WTC11 (cell line): ENCODE measurements around the gene AKAP10. TPM values are rescaled to one million over a fixed set of nuclear protein-coding genes. Genes with fewer than 3 reads are reported as not detected.

Experiments
- AFF4 ChIP-seq: sonication (generic); formaldehyde crosslinking; IDR thresholded peaks from 2 replicates; pipeline ENCODE4 v1.8.1; 2023; ENCODE audit warnings: mild to moderate bottlenecking, missing genetic modification reagents, borderline replicate concordance
- AR ChIP-seq: fragments of 250-450 bp; sonication (Bioruptor Pico); IDR thresholded peaks from 2 replicates; pipeline ENCODE4 v1.9.0; 2021; ENCODE audit warnings: mild to moderate bottlenecking
- ATF1 ChIP-seq: sonication (generic); formaldehyde crosslinking; IDR thresholded peaks from 2 replicates; pipeline ENCODE4 v1.8.1; 2023; ENCODE audit warnings: mild to moderate bottlenecking, moderate library complexity, missing genetic modification reagents
- CREM ChIP-seq: sonication (generic); formaldehyde crosslinking; IDR thresholded peaks from 2 replicates; pipeline ENCODE4 v1.8.1; 2022; ENCODE audit warnings: mild to moderate bottlenecking, missing genetic modification reagents, moderate library complexity
- ERG ChIP-seq: fragments of 250-450 bp; sonication (Bioruptor Pico); IDR thresholded peaks from 2 replicates; pipeline ENCODE4 v1.8.0; 2021; ENCODE audit warnings: mild to moderate bottlenecking
- FOXK1 ChIP-seq: sonication (generic); formaldehyde crosslinking; IDR thresholded peaks from 2 replicates; pipeline ENCODE4 v1.8.0; 2022; ENCODE audit warnings: mild to moderate bottlenecking, moderate library complexity, missing genetic modification reagents
- GTF2I ChIP-seq: fragments of 250-450 bp; sonication (Bioruptor Pico); conservative IDR thresholded peaks from 2 replicates; pipeline ENCODE4 v1.4.0; 2021; ENCODE audit warnings: mild to moderate bottlenecking
- JAZF1 ChIP-seq: fragments of 250-450 bp; sonication (Bioruptor Pico); IDR thresholded peaks from 2 replicates; pipeline ENCODE4 v1.9.0; 2021; ENCODE audit warnings: moderate library complexity, mild to moderate bottlenecking, inconsistent platforms
- MAX ChIP-seq: sonication (generic); formaldehyde crosslinking; IDR thresholded peaks from 2 replicates; pipeline ENCODE4 v1.8.0; 2022; ENCODE audit warnings: mild to moderate bottlenecking, missing genetic modification reagents
- NFATC4 ChIP-seq: fragments of 250-450 bp; sonication (Bioruptor Pico); IDR thresholded peaks from 2 replicates; pipeline ENCODE4 v1.9.0; 2021; ENCODE audit warnings: mild to moderate bottlenecking
- OVOL2 ChIP-seq: fragments of 250-450 bp; sonication (Bioruptor Pico); IDR thresholded peaks from 2 replicates; pipeline ENCODE4 v1.9.0; 2021; ENCODE audit warnings: mild to moderate bottlenecking, borderline replicate concordance
- SMAD3 ChIP-seq: sonication (generic); formaldehyde crosslinking; IDR thresholded peaks from 2 replicates; pipeline ENCODE4 v1.8.0; 2022; ENCODE audit warnings: missing genetic modification reagents, mild to moderate bottlenecking, borderline replicate concordance
- SOX15 ChIP-seq: fragments of 250-450 bp; sonication (Bioruptor Pico); IDR thresholded peaks from 2 replicates; pipeline ENCODE4 v1.9.0; 2021; ENCODE audit warnings: mild to moderate bottlenecking
- SP1 ChIP-seq: sonication (generic); formaldehyde crosslinking; conservative IDR thresholded peaks from 2 replicates; pipeline ENCODE4 v1.8.1; 2022; ENCODE audit warnings: missing genetic modification reagents
- TCF7 ChIP-seq: sonication (generic); formaldehyde crosslinking; IDR thresholded peaks from 2 replicates; pipeline ENCODE4 v1.8.0; 2022; ENCODE audit warnings: mild to moderate bottlenecking, low read depth, missing genetic modification reagents, moderate library complexity
- TEAD1 ChIP-seq: sonication (generic); formaldehyde crosslinking; IDR thresholded peaks from 2 replicates; pipeline ENCODE4 v1.8.0; 2022; ENCODE audit warnings: mild to moderate bottlenecking, missing genetic modification reagents
- ZNF138 ChIP-seq: sonication (generic); formaldehyde crosslinking; conservative IDR thresholded peaks from 2 replicates; pipeline ENCODE4 v1.8.1; 2022; ENCODE audit warnings: mild to moderate bottlenecking, moderate library complexity, missing genetic modification reagents
- ZNF423 ChIP-seq: fragments of 250-450 bp; sonication (Bioruptor Pico); IDR thresholded peaks from 2 replicates; pipeline ENCODE4 v2.1.2; 2022; ENCODE audit warnings: mild to moderate bottlenecking, moderate library complexity
- total RNA-seq: library from RNA; stranded (reverse); gene quantifications from 3 replicates; pipeline ENCODE4 v1.2.3, GENCODE V29; 2021
- TF ChIP-seq, protein P1 (sequence below): fragments of 200-600 bp; IDR thresholded peaks from 2 replicates; pipeline ENCODE4 v1.8.0; 2022; ENCODE audit warnings: antibody characterized with exemption
- TF ChIP-seq, protein P2 (sequence below): sonication (generic); formaldehyde crosslinking; IDR thresholded peaks from 2 replicates; pipeline ENCODE4 v1.8.1; 2023; ENCODE audit warnings: mild to moderate bottlenecking, missing genetic modification reagents, moderate library complexity
- TF ChIP-seq, protein P3 (sequence below): fragments of 250-450 bp; sonication (Bioruptor Pico); conservative IDR thresholded peaks from 2 replicates; pipeline ENCODE4 v1.9.0; 2021; ENCODE audit warnings: mild to moderate bottlenecking
- TF ChIP-seq, protein P4 (sequence below): sonication (generic); formaldehyde crosslinking; IDR thresholded peaks from 2 replicates; pipeline ENCODE4 v1.8.1; 2022; ENCODE audit warnings: low read depth, mild to moderate bottlenecking, moderate library complexity, missing genetic modification reagents, borderline replicate concordance
- TF ChIP-seq, protein P5 (sequence below): sonication (generic); formaldehyde crosslinking; IDR thresholded peaks from 2 replicates; pipeline ENCODE4 v1.8.1; 2022; ENCODE audit warnings: mild to moderate bottlenecking, missing genetic modification reagents, moderate library complexity, borderline replicate concordance

Gene AKAP10
- total RNA-seq, 1 experiment from 2014 or later = 29.9 TPM

DNA sequence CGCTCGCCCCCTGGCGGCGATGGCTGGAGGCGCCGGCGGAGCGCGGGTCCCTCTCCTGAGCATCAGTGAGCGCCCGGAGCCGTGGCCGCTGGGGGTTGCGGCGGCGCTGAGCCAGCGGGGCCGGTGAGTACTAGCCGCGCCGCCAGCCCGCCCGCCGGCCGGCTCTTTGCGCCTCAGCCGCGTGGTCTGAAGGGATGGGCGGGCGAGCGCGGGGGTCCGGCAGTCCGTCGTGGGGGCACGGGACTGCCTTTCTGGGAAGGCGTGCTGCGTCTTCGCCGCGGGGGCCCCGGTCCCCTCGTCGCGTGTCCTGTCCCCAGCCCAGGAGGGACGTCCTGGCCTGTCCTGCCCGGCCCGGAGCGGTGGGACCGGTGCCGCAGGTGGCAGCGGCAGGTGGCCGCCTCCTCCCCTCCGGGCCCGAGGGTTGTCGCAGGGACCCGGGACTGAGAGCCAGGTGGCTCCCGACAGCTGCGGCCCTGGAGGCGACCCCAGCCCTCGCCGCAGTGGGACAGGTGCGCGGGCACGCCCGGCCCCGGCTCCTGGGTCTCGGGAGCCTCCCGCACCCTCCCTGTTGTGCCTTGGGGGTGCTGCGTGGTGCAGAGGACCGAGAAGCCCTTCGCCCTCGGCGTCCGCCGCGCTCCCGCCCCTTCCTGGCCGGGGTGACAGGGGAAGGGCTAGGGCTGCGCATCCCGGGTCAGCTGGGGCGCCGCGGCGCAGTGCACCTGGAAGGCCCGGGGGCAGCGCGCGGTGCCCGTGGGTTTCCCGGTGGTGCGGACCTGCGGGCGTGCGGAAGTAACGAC is 31.9 kb upstream of the AKAP10 start, which contains the start of gene SPECC1 (continued):
- TF ChIP-seq ZNF138 (CRISPR knock-in tag) (peak; percentile 76; the same call in 1 of the 2 replicates), OVOL2 (no peak), NFATC4 (no peak), CREM (CRISPR knock-in tag) (no peak), GTF2I (CRISPR knock-in tag) (no peak), TEAD1 (CRISPR knock-in tag) (no peak; the same call in 1 of the 2 replicates), FOXK1 (peak; percentile 24; the same call in 1 of the 2 replicates), ATF1 (CRISPR knock-in tag) (no peak), SOX15 (CRISPR knock-in tag) (no peak), SMAD3 (no peak), TCF7 (CRISPR knock-in tag) (no peak), AR (no peak), MAX (CRISPR knock-in tag) (peak; percentile 71), AFF4 (no peak), ZNF423 (CRISPR knock-in tag) (no peak; the same call in 1 of the 2 replicates), ERG (CRISPR knock-in tag) (no peak), SP1 (CRISPR knock-in tag) (peak; percentile 67; the same call in 1 of the 2 replicates), JAZF1 (CRISPR knock-in tag) (no peak)
- TF ChIP-seq, protein P1, sequence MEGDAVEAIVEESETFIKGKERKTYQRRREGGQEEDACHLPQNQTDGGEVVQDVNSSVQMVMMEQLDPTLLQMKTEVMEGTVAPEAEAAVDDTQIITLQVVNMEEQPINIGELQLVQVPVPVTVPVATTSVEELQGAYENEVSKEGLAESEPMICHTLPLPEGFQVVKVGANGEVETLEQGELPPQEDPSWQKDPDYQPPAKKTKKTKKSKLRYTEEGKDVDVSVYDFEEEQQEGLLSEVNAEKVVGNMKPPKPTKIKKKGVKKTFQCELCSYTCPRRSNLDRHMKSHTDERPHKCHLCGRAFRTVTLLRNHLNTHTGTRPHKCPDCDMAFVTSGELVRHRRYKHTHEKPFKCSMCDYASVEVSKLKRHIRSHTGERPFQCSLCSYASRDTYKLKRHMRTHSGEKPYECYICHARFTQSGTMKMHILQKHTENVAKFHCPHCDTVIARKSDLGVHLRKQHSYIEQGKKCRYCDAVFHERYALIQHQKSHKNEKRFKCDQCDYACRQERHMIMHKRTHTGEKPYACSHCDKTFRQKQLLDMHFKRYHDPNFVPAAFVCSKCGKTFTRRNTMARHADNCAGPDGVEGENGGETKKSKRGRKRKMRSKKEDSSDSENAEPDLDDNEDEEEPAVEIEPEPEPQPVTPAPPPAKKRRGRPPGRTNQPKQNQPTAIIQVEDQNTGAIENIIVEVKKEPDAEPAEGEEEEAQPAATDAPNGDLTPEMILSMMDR = no peak; the same call in none of the 2 replicates
- TF ChIP-seq, protein P2, sequence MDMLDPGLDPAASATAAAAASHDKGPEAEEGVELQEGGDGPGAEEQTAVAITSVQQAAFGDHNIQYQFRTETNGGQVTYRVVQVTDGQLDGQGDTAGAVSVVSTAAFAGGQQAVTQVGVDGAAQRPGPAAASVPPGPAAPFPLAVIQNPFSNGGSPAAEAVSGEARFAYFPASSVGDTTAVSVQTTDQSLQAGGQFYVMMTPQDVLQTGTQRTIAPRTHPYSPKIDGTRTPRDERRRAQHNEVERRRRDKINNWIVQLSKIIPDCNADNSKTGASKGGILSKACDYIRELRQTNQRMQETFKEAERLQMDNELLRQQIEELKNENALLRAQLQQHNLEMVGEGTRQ (CRISPR knock-in tag) = no peak
- TF ChIP-seq, protein P3, sequence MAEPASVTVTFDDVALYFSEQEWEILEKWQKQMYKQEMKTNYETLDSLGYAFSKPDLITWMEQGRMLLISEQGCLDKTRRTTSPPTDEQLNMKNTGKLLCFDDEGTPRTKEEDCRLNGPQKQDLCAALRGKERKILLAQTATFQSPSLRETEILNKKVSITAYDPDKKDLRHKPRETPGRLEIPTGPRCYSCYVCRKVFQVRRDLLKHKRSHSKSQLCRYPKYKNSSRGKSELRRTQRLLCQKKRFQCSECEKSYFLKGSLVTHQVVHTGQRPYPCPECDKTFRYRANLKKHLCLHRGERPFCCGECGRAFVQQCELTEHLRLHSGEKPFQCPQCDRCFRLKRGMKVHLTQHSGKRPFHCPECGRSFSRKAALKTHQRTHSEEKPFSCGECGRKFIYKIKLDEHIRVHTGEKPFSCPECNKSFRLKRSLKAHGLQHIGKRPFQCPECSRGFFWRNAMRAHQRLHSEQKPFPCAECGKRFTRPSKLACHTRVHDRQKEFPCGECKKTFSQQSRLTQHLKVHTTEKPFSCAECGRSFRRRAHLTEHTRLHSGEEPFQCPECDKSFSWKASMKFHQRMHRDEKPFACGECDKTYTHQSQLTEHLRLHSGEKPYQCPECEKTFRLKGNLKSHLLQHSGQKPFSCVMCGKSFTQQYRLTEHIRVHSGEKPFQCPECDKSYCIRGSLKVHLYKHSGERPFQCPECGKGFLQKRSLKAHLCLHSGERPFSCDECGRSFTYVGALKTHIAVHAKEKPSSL (CRISPR knock-in tag) = no peak
- TF ChIP-seq, protein P4, sequence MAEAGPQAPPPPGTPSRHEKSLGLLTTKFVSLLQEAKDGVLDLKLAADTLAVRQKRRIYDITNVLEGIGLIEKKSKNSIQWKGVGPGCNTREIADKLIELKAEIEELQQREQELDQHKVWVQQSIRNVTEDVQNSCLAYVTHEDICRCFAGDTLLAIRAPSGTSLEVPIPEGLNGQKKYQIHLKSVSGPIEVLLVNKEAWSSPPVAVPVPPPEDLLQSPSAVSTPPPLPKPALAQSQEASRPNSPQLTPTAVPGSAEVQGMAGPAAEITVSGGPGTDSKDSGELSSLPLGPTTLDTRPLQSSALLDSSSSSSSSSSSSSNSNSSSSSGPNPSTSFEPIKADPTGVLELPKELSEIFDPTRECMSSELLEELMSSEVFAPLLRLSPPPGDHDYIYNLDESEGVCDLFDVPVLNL (CRISPR knock-in tag) = no peak
- TF ChIP-seq, protein P5, sequence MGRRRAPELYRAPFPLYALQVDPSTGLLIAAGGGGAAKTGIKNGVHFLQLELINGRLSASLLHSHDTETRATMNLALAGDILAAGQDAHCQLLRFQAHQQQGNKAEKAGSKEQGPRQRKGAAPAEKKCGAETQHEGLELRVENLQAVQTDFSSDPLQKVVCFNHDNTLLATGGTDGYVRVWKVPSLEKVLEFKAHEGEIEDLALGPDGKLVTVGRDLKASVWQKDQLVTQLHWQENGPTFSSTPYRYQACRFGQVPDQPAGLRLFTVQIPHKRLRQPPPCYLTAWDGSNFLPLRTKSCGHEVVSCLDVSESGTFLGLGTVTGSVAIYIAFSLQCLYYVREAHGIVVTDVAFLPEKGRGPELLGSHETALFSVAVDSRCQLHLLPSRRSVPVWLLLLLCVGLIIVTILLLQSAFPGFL (CRISPR knock-in tag) = no peak
